Tibial artery (tissue), 4 donors: ENCODE data around the gene BUB3.

Experiments used
- DNase-seq, 2 donors: peaks; one replicate each; pipeline ENCODE4 v3.0.0-alpha.2; 2019
- H3K27ac ChIP-seq, 2 donors: fragments of 200-600 bp; sonication (generic) in 1 of 2; 1 replicate in 1 of 2; 2 replicates in 1 of 2; pipeline ENCODE4 v1.5.1; 2018 to 2019; ENCODE audit warnings: mild to moderate bottlenecking in 1 of 2
- H3K27me3 ChIP-seq, 2 donors: fragments of 200-600 bp; sonication (generic) in 1 of 2; one replicate each; pipeline versions ENCODE4 v1.5.1 to v1.6.0; 2016 to 2019
- H3K36me3 ChIP-seq, 3 donors: fragments of 200-600 bp; sonication (generic) in 2 of 3; one replicate each; pipeline ENCODE4 v1.5.1; 2016 to 2019; ENCODE audit warnings: mild to moderate bottlenecking in 2 of 3
- H3K4me1 ChIP-seq, 4 donors: fragments of 200-600 bp; sonication (generic) in 2 of 4; 1 replicate in 3 of 4; 2 replicates in 1 of 4; pipeline ENCODE4 v1.5.1; 2016 to 2019
- H3K4me3 ChIP-seq, 2 donors: fragments of 200-600 bp; sonication (generic) in 1 of 2; 1 replicate in 1 of 2; 2 replicates in 1 of 2; pipeline ENCODE4 v1.5.1; 2018 to 2019; ENCODE audit warnings: mild to moderate bottlenecking in 2 of 2
- H3K9me3 ChIP-seq, 3 donors: fragments of 200-600 bp; sonication (generic) in 1 of 3; one replicate each; pipeline ENCODE4 v1.5.1; 2016 to 2019
- intact Hi-C: fragments of 100-400 bp; cut with DNase I; formaldehyde crosslinking; loops from one replicate; pipeline ENCODE4 v1.15.0; 2023; ENCODE audit warnings: low total_unique reads
- TF ChIP-seq, protein P1 (sequence below), 2 experiments: fragments of 200-600 bp in 1 of 2; fragments of 450-650 bp in 1 of 2; IDR thresholded peaks; one replicate each; pipeline ENCODE4 v1.5.1; 2017 to 2019; ENCODE audit warnings: antibody characterized with exemption in 2 of 2, mild to moderate bottlenecking in 1 of 2, moderate library complexity in 1 of 2

Gene BUB3

DNA sequence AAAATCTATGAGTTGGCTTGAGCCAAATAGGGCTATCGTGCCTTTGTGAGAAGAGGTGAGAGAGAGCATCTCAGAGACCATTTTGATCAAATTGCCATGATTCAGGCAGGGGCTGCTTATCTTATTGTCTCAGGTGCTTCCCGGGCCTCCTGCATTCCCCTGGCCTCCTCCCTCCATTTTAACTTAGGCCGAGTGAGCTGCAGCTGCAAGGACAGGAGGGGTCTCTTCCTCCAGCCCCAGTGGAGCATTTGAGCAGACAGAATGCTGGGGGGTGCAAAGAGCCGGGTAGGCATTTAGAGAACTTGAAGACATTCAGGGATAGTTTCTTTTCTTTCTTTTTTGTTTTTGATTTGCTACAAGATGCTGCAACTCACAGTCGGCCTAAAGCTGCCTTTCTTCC, 59.0 kb downstream of the BUB3 start:
- intact Hi-C loops: no loop called here
- DNase-seq: no peak
- Histone ChIP-seq H3K27me3 (no peaks in the 10 kb centered on the region), H3K4me3 (no peak overlapping the region), H3K36me3 (peaks cover 0 to 3% (median 0%) of the 10 kb centered on the region in 3 donors), H3K27ac (no peak overlapping the region), H3K4me1 (no peaks in the 10 kb centered on the region), H3K9me3 (peaks cover 0 to 21% (median 0%) of the 10 kb centered on the region in 3 donors)
- TF ChIP-seq, protein P1, sequence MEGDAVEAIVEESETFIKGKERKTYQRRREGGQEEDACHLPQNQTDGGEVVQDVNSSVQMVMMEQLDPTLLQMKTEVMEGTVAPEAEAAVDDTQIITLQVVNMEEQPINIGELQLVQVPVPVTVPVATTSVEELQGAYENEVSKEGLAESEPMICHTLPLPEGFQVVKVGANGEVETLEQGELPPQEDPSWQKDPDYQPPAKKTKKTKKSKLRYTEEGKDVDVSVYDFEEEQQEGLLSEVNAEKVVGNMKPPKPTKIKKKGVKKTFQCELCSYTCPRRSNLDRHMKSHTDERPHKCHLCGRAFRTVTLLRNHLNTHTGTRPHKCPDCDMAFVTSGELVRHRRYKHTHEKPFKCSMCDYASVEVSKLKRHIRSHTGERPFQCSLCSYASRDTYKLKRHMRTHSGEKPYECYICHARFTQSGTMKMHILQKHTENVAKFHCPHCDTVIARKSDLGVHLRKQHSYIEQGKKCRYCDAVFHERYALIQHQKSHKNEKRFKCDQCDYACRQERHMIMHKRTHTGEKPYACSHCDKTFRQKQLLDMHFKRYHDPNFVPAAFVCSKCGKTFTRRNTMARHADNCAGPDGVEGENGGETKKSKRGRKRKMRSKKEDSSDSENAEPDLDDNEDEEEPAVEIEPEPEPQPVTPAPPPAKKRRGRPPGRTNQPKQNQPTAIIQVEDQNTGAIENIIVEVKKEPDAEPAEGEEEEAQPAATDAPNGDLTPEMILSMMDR (IDR thresholded peaks at IDR 0.05): no peak
